PC-9 (cell line): ENCODE results near the gene SOX12.

ENCODE experiments used
- EZH2 ChIP-seq: fragments of 200-600 bp; sonication (generic); IDR thresholded peaks from 2 replicates; pipeline ENCODE4 v1.8.0; 2017; ENCODE audit warnings: antibody characterized with exemption, low read depth
- TF ChIP-seq, protein P1 (sequence below): fragments of 200-600 bp; sonication (generic); conservative IDR thresholded peaks from 2 replicates; pipeline ENCODE4 v1.6.1; 2017; ENCODE audit warnings: mixed run types, antibody characterized with exemption, mild to moderate bottlenecking, moderate library complexity

DNA sequence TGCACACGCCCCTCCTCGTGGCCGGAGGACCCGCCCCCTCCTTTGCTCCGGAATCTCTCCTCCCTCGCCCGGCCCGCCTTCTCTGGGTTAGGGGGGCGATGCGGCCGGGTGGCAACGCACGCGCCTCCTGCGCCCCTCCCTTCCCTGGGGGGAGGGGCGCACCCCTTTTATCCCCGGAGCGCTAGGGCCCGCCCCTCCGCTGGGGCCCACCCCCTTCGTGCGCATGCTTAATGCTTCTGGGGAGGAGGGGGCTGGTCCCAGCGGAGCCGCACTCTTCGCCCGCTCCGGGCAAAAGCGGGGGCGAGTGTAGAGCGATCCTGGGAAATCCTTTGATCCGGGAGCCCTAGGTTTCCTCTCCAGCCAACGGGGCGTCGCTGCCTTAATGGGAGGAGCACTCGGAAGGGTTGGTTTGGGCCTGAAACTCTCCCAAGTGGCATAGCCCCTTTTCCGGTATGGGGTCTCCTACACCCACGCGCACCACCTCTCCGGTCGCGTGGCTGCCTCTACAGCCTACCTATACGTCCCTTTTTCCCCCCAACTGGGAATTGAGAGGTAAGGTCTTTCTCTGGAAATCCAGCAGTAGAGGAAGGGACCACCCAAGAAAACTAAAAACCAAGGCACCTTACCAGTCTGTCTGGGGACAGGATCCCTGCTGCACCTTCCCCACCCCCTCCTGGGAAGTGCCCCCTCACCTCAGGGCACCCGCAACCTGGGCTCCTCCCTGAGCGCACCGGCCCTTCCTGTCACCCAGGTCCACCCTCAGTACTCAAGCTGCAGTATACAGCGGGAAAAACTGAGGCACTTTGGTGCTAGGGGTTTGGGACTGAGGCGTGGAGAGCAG is 2.1 kb downstream of the SOX12 start:
- TF ChIP-seq, protein P1, sequence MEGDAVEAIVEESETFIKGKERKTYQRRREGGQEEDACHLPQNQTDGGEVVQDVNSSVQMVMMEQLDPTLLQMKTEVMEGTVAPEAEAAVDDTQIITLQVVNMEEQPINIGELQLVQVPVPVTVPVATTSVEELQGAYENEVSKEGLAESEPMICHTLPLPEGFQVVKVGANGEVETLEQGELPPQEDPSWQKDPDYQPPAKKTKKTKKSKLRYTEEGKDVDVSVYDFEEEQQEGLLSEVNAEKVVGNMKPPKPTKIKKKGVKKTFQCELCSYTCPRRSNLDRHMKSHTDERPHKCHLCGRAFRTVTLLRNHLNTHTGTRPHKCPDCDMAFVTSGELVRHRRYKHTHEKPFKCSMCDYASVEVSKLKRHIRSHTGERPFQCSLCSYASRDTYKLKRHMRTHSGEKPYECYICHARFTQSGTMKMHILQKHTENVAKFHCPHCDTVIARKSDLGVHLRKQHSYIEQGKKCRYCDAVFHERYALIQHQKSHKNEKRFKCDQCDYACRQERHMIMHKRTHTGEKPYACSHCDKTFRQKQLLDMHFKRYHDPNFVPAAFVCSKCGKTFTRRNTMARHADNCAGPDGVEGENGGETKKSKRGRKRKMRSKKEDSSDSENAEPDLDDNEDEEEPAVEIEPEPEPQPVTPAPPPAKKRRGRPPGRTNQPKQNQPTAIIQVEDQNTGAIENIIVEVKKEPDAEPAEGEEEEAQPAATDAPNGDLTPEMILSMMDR: no peak
- no peak for TF ChIP-seq EZH2
